MCF 10A (cell line): Measurements from ENCODE around the gene GRAMD1A. TPM values are rescaled to one million over a fixed set of nuclear protein-coding genes. Genes with fewer than 3 reads are reported as not detected.

ENCODE experiments used
- BruUV-seq: library from RNA; stranded (reverse); fragments of 400-500 nt; replicated peaks from 2 replicates; lab custom pipeline; 2021; lab: Mats Ljungman, UMichigan
- CTCF ChIA-PET: fragments of 300-600 bp; sonication (Branson Sonifier 250); formaldehyde crosslinking; extraction: SDS; loops from one replicate; lab custom pipeline; 2021; ENCODE audit warnings: antibody characterized with exemption, inconsistent platforms; lab: Yijun Ruan, JAX
- POLR2A ChIA-PET: fragments of 300-600, 350-650 bp; sonication (Branson Sonifier 250); formaldehyde crosslinking; extraction: SDS; loops from one replicate; lab custom pipeline; 2020; ENCODE audit warnings: antibody characterized with exemption, inconsistent platforms; lab: Yijun Ruan, JAX
- DNase-seq: peaks from one replicate; pipeline ENCODE4 v3.0.0-alpha.2; 2018; ENCODE audit not compliant: unreplicated experiment
- H3K27ac Mint-ChIP-seq: one replicate; pipeline ENCODE4 v1.8.0; 2022; ENCODE audit warnings: mild to moderate bottlenecking, low read depth, mixed read lengths; ENCODE audit not compliant: unreplicated experiment
- H3K27me3 Mint-ChIP-seq: one replicate; pipeline ENCODE4 v1.8.0; 2022; ENCODE audit warnings: mixed read lengths; ENCODE audit not compliant: insufficient read depth, unreplicated experiment
- H3K36me3 Mint-ChIP-seq: one replicate; pipeline ENCODE4 v1.8.0; 2022; ENCODE audit warnings: mild to moderate bottlenecking, moderate library complexity, mixed read lengths; ENCODE audit not compliant: insufficient read depth, unreplicated experiment
- H3K4me1 Mint-ChIP-seq: one replicate; pipeline ENCODE4 v1.8.0; 2022; ENCODE audit warnings: mixed read lengths; ENCODE audit not compliant: insufficient read depth, unreplicated experiment
- H3K4me3 Mint-ChIP-seq: one replicate; pipeline ENCODE4 v1.8.0; 2022; ENCODE audit warnings: mild to moderate bottlenecking, moderate library complexity, mixed read lengths; ENCODE audit not compliant: unreplicated experiment
- H3K9me3 Mint-ChIP-seq: one replicate; pipeline ENCODE4 v1.8.0; 2022; ENCODE audit warnings: mixed read lengths; ENCODE audit not compliant: unreplicated experiment
- CTCF ChIP-seq: fragments of 200-600 bp; IDR thresholded peaks from one replicate; pipeline ENCODE4 v1.8.0; 2022; ENCODE audit warnings: antibody characterized with exemption, mild to moderate bottlenecking; ENCODE audit not compliant: unreplicated experiment
- intact Hi-C: fragments of 100-400 bp; cut with micrococcal nuclease; formaldehyde crosslinking; loops from 2 replicates; pipeline ENCODE4 v1.14.1; 2022
- total RNA-seq: library from RNA; stranded (reverse); gene quantifications from 2 replicates; pipeline ENCODE4 v1.2.3, GENCODE V29; 2022

GRAMD1A gene
- total RNA-seq, 1 experiment from 2014 or later = 48.1 TPM

DNA sequence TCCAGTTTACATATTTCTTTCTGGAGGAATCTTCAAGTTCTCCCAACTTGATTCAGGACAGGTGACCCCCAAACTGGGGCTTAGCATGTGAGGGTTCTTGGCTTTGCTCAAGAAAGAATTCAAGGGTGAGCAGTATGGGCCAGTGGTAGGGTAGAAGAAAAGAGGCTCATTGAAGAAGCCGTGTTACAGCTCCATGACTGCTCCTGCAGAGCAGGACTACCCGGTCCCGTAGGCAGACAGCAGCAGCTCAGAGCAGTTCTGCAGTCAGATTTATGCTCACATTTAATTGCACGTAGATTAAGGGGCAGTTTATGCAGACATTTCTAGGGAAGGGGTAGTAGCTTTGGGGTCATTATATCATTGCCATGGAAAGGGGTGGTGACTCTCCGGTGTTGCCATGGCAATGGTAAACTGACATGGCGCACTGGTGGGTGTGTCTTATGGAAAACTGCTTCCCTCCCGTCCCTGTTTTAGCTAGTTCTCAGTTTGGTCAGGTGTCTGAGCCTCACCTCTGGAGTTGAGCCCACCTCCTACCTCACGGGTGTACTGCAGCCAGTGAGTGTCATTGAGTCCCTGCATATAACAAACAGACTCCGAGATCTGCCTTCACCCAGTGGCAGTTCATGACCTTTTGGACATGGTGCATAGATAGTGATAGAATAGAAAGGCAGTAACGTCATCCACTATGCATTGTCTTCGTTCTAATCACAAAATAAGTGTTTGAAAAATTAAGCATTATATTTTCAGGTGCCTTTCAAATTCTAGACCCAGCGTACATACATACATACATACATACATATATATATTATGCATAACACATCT, 20.1 kb upstream of the GRAMD1A start:
- ChIA-PET CTCF (interaction anchor here (0.6 to 2.0 kb wide), 4 partner anchors 7 to 156 kb away, joined by 3 to 7 read pairs (median 4); no protein-coding TSS in a partner anchor), POLR2A (interaction anchor here (0.6 kb wide), 1 partner anchor 199 kb away, joined by 3 read pairs; no protein-coding TSS in a partner anchor)
- intact Hi-C loops = loop anchor here (10.0 kb wide), 1 partner anchor 105 kb away; no protein-coding TSS in a partner anchor
- Mint-ChIP-seq H3K4me1 (no peaks in the 10 kb centered on the region), H3K4me3 (no peak overlapping the region), H3K36me3 (no peaks in the 10 kb centered on the region), H3K27ac (no peak overlapping the region), H3K27me3 (peaks cover 12% of the 10 kb centered on the region), H3K9me3 (peaks cover 7% of the 10 kb centered on the region)
- DNase-seq = no peak
- TF ChIP-seq CTCF = no peak
- BruUV-seq = no TSS peak

- no TSS peak for BruUV-seq
- ChIA-PET POLR2A (no interaction called here), CTCF (interaction anchor here (0.6 to 2.0 kb wide), 2 partner anchors 9 kb away, joined by 4 to 6 read pairs; no protein-coding TSS in a partner anchor)
- intact Hi-C loops = no loop called here
- H3K4me3 Mint-ChIP-seq = no peak overlapping the region
- no peak for TF ChIP-seq CTCF
- no peak for DNase-seq
- H3K27me3 Mint-ChIP-seq = peaks cover 12% of the 10 kb centered on the region
- no peak overlapping the region for H3K27ac Mint-ChIP-seq
- H3K4me1 Mint-ChIP-seq = no peaks in the 10 kb centered on the region
- H3K36me3 Mint-ChIP-seq = no peaks in the 10 kb centered on the region
- peaks cover 7% of the 10 kb centered on the region for H3K9me3 Mint-ChIP-seq
Measured at GRCh38 chr19:34982275-34982674, 17.8 kb upstream of the GRAMD1A start.

DNA sequence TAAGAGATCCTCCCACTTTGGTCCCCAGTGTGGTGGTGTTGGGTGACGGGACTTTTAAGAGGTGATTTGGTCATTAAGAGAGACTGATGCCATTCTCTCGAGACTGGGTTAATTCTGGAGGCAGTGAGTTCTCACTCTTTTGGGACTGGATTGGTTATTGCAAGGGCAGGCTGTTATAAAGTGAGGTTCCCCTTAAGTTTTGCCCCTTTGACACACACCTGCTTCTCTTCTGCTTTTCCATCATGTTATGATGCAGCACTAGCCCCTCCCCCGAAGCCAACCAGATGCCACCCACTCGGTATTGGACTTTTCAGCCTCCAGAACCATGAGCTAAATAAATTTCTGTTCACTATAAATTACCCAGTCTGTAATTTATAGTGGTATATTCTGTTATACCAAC, 16.3 kb upstream of the GRAMD1A start:
- H3K27me3 Mint-ChIP-seq = peaks cover 10% of the 10 kb centered on the region
- H3K9me3 Mint-ChIP-seq = peaks cover 7% of the 10 kb centered on the region
- no peaks in the 10 kb centered on the region for H3K4me1 Mint-ChIP-seq
- no peak overlapping the region for H3K27ac Mint-ChIP-seq
- CTCF ChIA-PET = interaction anchor here (0.6 to 2.6 kb wide), 4 partner anchors 9 to 124 kb away, joined by 3 to 10 read pairs (median 6); no protein-coding TSS in a partner anchor
- no peaks in the 10 kb centered on the region for H3K36me3 Mint-ChIP-seq
- H3K4me3 Mint-ChIP-seq = no peak overlapping the region
- POLR2A ChIA-PET = interaction anchor here (0.8 kb wide), 1 partner anchor 38 kb away, joined by 3 read pairs; no protein-coding TSS in a partner anchor
- no TSS peak for BruUV-seq
- intact Hi-C loops = no loop called here
- DNase-seq = no peak
- TF ChIP-seq CTCF = no peak

DNA sequence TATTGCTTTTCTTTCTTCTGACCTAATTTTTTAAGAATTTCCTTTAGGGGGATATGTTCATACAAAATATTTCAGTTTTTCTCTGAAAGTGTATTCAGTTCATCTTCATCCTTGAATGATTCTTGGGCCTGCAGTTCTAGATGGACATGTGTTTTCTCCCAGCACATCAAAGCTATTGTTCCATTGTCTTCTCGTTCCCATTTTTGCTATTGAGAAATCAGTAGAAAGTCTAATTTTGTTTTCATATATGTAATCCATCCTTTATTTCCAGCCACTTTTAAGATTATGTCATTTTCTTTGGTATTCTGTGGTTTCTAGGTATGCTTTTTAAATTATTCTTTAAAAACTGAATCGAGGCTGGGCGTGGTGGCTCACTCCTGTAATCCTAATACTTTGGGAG, 15.8 kb upstream of the GRAMD1A start:
- POLR2A ChIA-PET = interaction anchor here (0.8 kb wide), 1 partner anchor 38 kb away, joined by 3 read pairs; no protein-coding TSS in a partner anchor
- H3K36me3 Mint-ChIP-seq = no peaks in the 10 kb centered on the region
- intact Hi-C loops = no loop called here
- no peaks in the 10 kb centered on the region for H3K4me1 Mint-ChIP-seq
- no peak for TF ChIP-seq CTCF
- H3K4me3 Mint-ChIP-seq = no peak overlapping the region
- H3K9me3 Mint-ChIP-seq = peaks cover 7% of the 10 kb centered on the region
- BruUV-seq = no TSS peak
- CTCF ChIA-PET = interaction anchor here (0.6 to 2.6 kb wide), 4 partner anchors 10 to 123 kb away, joined by 3 to 10 read pairs (median 6); no protein-coding TSS in a partner anchor
- peaks cover 5% of the 10 kb centered on the region for H3K27me3 Mint-ChIP-seq
- DNase-seq = no peak
- no peak overlapping the region for H3K27ac Mint-ChIP-seq
